ENCODE measurements around the gene APBA1.

APBA1 gene

DNA sequence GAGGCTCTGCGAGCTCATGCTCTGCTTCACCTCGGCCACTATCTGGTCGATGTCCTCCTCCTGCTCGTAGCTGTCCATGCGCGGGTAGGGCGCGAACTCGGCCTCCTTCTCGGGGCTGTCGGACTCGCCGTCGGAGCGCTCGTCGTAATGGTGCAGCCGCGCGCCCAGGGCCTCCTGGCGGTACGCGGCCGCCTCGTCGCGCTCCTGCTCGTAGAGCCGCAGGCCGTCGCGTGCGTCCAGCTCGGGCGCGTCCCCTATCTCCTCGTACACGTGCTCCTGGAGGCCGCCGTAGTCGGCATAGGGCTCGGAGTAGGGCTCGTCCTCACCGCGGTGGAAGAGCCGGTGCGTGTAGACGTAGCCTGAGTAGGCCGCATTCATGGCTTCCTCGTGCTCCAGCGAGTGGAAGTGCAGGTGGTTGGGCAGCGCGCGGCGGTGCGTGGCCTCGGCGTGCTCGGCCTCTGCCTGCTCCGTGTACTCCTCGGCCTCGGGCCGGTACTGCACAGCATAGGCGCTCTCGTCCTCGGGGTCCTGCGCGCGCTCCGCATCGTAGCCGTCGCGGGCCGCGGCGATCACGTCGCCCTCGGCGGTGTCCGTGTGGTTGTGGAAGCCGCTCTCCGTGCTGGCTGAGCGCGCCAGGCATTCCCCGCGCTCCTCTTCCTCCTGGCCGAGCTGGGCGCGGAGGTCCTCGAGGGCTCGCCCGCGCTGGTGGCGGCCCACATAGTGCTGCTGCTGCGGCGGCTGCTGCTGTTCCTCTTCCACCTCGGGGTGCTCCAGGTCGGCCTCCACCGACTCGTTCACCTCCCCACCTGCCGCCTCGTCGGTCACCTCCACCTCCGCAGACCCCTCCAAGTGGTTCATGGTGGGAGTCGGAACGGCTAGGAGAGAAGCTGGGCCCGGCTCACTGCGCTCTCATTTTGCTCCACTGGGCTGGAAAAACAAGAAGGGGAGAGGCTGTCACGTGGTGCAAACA, 155.5 kb downstream of the APBA1 start:
- no peak for DNase-seq

DNA sequence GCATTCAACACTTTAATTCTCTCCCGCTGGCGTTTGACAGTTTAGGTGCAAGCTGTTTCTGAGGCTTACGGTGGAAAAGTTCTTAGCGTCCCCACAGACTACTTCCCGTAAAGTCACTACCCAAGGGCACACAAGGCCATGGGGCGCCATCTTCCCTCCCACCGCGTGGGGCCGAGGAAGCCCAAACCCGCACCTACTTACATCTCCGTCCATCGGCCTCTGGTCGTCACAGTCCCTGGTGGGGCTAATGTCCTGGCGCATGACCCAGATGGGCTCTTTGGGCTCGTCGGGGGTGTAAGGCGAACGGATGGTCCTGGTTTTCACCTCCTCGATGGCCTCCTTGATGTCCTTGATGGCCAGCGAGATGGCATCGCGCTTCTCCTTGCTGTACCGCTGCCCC, 156.4 kb downstream of the APBA1 start:
- DNase-seq = no peak

DNA sequence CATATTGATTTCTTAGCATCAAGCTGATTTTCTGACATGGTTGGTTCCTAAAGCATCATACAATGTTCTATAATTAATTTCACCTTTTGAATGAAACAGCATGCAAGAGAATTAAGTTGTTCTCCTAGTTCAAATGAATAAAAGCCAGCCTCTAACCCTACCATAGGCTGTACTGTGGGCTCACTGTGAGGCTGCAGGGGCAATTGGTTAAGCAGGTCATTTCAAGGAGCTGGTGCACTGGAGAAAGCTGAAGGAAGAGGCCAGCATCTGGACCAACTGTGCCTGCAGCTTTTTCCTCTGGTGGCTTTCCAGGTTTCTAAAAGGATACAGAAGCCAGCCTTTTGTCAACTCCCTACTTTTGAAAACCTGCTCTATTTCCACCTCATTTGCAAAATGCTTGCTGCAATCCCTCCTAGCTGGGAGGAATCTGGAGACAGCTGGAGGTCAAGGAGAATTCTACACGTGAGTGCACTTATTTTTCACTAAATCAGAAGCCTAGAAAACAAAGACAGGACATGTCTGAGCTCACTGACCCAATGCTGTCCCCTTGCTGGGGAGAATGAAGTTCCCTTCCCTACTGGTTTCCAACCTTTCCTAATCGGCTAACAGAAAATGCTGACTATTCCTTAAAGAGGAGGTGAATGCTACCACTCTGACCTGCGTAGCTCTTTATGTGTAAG, 158.9 kb downstream of the APBA1 start:
- DNase-seq = no peak

DNA sequence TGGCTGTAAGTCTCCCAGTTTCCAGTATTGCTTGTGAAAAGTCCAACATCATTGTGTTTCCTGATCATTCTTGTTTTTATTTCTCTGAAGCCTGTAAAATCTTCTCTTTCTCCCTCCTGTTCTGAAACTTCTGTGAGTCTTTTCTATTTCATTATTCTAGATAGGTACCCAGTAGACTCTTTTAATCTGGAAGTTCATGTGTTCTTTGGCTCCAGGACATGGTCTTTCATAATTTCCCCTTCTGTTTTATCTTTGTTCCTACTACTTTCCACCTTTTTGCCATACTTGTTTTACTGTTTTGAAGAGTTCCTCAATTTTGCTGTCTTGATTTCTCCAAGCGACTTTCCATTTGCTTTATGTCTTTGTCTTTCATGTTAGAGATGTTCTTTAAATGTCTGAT, 168.1 kb downstream of the APBA1 start:
- DNase-seq = no peak

DNA sequence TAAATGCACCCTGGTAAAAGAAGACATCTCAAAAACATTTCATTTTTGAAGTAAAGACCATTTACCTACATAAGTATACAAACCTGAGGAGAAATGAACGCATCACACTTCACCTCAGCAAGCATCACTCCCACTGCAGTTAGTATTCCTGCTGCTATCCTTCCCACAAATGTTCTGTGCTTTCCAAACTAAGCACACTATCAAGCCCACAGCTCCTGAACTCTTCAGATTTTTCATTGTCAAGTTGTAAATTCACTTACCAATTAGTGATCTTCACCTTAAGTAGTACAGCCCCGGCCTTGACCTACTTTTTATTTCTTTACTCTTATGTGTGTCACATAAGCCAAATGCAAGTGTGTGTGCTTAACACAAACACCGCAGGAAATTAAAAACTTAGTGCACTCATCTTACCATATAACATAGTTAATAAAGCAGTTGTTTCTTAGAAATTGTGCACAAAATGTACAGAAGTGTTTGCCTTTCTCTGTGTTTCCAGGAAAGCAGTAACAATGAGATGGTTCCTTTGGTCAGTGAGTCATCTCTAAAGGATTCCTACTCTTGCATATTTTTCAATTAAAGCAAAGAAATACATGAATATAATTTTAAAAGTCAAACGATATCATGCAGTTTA, 169.4 kb downstream of the APBA1 start:
- DNase-seq = no peak

DNA sequence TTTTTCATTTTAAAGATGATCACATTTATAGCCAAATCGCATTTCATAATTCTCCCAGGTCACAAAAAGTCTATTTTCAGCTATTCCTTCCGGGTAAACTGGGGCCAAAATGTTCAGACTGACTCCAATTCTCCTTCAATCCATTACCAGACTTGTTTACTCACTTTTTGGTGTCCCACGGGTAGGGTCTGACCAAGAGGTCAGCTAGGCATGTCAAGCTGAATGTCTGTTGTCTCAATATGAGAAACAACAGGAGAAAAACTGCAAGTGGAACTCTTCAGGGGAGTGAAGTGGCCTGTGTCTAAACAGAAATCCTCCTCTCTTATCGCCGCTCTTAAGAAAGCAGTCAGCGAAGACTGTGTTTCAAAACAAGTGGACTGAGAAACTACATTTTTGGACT, 171.3 kb downstream of the APBA1 start:
- no peak for DNase-seq

DNA sequence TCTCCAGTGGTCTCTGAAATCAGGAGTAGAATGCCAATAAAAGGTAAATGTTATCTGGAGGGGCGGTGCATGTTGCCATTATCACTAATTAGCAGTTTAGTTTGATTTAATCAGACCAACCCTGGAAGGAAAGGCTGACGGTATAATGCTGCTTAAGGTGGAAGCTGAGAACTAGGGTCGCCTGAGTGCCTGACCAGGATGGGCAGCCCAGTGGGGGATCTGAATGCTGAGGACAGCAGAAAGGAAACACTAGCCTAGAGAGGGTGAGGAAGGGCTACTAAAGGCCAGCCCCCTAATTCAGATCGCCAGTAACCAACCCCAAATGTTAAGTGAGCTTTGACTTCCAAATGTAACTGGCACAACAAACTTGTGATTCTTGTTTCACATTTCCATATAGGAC, 172.2 kb downstream of the APBA1 start:
- no peak for DNase-seq

DNA sequence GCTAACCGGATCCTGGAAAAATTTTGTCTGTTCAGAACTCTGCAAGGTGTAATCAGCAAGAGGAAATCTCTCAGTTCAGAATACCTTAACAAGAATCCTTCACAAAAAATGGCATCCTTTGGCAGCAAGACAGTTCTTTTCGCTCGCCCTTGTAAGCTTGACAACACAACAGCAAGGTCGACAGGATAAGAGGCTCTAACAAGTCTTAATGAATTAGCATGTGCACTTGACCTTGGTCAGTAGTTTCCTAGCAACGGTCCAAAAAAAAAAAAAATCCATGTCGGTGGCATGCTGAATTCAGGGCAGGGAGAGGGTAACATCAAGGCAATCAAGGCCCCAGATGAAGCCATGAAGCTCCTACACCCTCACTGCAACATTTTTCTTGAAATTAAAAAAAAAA, 172.8 kb downstream of the APBA1 start:
- DNase-seq = no peak

DNA sequence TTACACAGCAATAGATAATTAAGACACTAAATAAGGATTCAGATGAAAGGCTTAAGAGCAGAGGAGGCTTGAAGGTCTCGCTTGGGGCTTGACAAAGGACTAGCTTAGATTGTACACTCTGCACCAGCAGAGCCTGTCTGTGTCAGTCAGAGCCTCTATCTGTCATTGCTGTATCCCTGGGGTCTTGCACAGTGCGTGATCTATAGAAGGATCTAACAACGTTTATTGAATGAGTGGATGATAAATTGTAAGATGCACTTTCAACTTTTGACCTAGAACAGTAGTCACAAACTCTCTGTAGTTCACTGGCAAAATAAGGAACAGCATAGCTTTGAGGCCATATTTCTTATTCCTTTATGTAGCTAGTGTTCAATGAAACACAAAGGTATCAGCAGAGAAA, 173.7 kb downstream of the APBA1 start:
- no peak for DNase-seq

DNA sequence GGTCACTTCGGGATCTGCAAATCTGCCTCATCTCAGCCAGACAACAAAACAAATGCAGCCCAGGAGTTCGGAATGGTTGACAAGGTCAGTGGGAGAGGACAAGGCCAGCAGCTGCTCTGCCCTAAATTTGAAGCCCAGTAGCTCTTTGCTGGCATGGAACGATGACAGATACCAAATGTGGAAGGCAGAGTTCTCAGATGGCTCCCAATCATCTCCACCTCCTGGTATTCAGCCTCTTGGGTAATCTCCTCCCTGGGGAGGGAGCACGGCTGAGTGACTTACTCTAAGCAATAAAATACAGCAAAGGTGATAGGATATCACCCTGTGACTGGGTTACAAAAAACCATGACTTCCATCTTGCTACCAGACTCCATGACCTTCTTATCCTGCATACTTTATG, 174.4 kb downstream of the APBA1 start:
- DNase-seq = no peak

DNA sequence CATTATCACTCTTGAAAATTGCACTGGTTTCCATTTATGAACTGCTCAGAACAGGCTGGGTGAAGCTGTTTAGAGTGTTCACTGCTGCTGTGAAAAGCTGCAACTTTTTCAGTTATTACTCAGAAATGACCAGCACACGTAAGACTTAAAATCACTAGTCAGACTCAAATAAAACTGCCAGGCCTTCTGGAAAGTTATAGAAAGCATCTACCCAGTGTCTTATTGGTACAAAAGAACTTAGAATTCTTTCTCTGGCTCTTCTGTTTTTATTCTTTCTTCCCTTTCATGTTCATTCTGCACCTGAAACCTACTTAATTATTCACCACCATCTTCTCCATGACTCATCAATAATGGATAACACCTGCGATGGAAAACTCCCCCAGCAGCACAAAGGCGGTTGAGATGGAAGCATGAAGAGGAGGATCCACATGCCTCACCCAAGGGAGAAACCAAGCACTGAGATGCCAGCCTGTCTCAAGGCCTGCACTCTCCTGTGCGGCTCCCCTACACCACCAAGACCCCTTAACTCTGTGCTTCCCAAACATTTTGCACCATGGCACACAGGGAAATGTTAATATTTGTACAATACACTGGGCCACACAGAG, 175.2 kb downstream of the APBA1 start:
- no peak for DNase-seq

DNA sequence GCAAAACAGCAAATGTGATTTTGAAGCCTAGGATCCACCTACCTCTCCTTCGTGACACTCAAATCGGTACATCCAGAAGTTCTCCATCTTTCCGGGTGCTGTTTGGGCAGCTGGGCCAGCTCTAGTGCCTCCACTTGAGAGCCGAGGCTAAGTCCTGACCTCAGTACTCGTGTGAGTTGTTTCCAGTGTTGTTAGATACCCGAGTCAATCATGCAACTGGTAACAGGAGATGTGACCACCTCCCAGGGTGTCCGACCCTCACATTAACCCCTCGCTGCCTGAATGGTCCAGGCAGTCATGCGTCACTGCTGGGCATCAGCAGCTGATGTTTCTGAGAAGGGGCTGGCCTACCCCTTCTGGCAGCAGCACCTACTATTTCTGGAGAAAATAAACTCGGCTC, 176.9 kb downstream of the APBA1 start:
- DNase-seq = no peak

DNA sequence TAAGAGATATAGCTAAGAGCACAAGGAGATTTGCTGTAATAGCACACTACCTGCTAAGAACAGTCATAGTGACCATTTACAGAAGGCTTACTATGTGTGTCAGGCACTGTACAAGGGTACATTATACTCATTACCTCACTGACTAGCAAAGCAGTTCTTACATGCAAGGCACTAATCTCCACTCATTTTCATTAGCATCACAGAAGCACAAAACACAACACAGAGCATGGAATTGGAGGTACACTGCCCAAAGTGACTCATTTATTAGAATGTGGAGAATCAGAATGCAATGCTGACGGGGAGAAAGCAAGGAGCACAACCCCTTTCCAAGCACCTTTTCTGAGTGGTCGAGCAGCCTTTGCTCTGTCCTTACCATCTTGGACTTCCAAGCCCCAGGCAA, 177.4 kb downstream of the APBA1 start:
- no peak for DNase-seq

DNA sequence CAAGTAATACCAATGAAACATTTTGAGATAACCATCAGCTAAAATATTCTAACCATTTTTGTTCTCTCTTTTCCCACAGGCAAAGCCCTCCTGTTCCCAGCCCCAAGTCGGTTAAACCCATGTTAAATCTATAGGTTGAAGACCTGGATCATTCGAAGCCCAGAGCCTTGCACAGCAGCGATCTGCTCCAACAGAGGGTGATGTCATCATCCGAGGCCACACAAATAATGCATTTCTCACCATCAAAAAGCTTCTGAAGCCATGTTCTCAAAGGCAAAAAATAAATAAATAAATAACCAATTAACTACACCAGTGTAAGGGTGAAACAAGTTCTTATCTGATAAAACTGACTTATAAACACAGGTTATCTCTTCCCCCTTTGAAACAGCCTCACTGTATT, 178.0 kb downstream of the APBA1 start:
- no peak for DNase-seq

DNA sequence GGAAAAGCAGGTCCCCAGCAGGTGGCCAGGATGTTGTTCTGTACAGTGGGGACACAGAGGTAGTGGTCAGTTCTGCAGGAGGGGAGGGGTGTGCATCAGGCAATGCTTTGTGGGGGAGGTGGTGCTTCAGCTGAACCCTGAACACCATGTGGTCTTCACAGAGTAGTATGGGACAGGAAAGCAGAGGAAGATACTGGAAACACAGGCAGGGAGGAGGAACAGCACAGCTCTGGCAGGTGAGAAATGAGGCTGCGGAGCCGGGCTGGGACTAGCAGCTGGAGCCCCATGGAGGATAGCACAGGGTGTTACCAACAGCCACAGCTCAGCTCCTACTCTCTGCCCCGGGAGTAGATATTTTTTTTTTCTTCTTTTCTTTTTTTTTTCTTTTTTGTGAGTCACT, 185.7 kb downstream of the APBA1 start:
- no peak for DNase-seq

DNA sequence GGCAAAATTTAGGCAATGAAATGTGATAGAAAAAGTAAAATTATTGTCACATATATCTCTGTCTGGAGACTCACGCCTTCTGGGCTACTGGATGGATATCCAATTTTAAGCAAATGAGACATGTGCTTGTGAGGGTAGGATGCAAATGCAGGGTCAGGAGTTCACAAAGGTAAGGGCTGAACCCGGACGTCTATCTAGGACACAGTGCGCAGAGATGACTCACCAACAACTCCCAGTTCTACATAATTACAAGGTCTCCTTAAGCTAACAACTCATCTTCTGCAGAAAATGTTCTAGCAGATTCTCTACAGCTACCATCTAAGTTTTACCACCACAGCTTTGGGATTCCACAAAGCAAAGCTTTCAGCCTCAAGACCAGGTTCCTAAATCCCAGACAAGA, 186.7 kb downstream of the APBA1 start:
- DNase-seq = no peak

DNA sequence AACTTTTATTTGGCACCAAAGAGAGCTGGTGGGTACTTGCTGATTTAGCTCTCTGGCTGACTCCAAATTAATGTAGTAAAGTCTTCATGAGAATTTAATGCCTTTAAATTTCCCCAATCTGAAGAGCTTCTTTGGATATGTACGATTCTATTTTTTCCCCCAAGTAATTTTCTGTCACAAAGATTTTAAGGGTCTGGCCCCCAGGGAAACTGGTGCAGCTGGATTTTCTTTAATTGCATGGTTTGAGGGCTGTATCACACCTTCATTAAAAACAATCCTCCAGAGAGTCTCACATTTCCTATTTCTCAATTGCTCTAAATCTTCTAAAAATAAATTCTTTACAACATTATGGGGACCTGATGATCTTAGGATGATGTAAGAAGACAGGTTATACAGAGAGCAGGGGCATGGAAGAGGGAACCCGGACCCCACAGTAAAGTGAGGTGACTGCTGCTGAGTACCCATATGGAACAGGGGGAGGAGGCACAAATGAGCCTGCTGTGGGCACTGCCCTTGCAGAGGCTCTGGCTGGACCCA, 188.2 kb downstream of the APBA1 start:
- no peak for DNase-seq

DNA sequence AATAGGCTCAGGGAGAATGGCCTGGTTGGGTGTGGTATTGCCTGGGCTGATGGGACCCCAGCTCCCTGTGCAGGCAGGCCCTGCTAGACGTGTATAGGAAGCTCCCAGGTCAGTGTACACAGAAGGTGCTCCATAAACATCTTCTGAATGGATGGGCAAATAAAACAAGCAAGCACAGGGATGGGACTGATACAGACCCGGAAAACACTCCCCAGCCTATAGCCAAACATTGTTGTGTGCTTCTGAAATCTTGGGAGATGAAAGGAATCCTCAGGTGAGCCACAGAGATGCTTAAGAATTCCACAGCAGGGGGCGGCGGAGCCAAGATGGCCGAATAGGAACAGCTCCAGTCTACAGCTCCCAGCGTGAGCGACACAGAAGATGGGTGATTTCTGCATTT, 195.4 kb downstream of the APBA1 start:
- no peak for DNase-seq

DNA sequence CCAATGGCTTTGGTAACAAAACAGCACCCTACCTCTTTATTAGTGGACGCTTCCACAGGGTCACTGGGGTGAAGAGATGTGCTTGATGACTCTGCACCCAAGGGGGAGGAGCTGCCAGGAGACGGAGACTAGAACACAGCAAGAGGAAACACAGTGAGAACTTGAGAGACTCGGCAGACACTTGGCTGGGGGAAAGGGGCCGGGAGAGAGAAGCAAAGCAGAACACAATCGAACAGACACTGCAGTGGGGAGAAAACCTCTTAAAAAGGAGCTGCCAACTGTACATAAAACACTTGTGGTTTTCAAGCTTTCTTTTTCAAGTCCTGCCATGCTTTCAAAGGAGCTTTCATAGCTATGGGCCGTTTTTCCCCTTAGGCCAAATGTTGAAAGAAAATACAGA, 196.2 kb downstream of the APBA1 start:
- no peak for DNase-seq

DNA sequence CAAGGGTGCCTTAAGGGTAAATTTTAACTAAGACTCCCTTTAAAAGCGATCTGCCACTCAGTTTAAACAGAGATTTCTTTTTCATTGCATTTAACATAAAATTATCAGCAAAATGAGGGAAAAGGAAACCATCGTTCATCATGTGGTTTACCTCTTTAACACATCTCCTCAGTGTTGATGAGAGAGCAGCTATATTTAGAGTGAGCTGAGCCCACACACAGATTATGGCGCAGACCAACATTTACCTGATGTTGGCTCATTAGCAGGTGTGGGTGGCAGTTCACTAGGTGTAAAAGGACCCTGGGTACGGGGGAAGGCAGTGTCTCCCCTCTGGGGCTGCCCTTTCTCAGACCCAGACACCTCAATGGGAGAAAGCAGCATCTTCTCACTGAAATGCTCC, 197.3 kb downstream of the APBA1 start:
- no peak for DNase-seq

DNA sequence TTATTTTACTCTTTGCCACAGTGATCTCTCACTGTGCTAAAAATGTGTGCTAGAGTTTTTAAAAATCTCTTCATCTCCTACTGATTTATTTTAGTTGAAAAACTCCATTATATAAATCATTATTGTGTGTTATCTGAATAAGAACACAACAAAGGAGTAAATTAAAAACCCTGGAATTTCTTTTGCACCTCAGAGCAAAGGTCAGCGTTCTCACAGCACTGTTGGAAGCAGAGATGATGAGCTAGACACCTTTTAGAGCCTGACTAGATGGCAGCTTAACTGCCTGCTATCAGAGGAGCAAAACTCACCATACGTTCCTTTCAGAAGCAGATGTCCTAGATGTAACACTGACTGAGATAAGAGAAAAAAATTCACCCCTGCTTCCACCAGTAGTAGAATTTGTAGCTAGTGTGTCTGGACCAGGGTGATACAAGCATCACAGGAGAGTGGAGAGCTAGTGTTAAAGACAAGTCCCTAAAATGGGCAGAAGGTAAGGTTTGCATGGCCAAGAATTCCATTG, 200.0 kb downstream of the APBA1 start:
- DNase-seq = peak in 1 of 2 donors; percentile 14

DNA sequence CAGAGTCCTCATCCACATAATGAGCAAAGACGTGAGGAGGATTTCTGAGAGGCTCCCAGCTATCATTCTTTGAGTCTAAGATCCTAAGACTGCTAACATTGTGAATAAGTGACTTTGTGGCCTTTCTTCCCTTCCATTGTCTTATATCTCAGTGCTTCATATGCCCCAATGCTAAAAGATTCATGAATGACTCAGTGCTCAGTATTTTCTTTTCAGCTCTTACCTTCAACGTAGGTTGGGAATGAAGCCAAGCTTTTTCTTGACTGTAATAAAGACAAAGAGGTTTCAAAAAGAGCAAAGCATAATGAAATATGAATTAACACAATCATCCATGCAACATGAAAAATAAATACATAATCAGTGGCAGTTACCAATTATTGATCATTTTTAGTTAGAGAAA, 200.7 kb downstream of the APBA1 start:
- no peak for DNase-seq

Data from hippocampal formation (tissue), 2 donors.